OCI-M2 (cell line): ENCODE results near the gene HOXB1.
"Not testable (repeated sequence)": the region's sequence is repeated elsewhere in the genome, so short reads cannot be mapped to it uniquely, and the experiment has no call there.

Experiments
- DNase-seq: peaks from one replicate; lab custom pipeline; 2025; ENCODE audit not compliant: unreplicated experiment; lab: John Stamatoyannopoulos, UW

HOXB1 gene

DNA sequence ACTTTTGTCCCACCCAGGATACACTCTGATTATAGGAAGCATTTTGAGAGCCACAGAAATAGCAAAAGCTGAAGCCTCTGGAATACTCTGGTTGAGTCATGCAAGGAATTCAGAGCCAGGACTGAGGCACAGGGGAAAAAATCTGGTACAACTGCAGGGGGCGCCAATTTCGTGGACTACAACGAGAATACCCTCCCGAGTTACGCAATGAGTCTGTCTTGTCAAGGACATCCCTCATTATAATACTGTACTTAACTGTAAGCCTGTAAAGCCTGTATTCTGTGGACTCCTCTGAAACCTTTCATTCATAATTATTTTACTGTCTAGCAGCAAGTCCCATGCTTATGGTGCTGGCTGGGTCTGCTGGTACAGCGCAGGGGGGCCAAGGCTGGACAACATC is 7.8 kb downstream of the HOXB1 start:
- no peak for DNase-seq

DNA sequence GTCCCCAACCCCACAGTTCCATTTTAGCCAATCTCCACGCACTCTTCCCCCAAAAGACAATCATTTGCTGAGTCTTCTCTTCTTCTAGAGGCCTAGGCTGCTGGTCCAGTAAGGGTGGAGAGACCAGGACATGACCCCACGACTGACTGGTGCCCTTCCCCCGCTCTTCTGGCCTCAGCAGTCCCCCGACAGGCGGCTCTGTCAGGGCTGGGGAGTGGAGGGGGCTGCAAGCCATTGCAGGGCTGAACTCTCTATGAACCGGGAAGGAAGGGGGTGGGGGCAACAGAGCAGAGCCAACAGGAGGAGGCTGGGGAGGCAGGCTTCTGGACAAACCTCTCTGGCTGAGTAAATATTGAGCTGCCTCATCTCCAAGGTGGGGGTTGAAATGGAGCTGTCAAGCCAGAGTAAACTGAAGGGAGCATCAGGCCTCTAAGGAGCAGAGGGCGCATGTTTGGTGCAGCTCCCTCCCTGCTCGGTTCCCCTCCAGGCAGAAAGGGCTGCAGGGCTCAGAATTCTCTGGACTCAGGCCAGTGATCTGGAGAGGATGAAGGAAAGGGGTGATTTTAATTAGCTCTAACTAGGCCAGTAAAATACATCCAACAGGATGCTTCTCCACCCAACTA is 8.7 kb downstream of the HOXB1 start:
- no peak for DNase-seq

DNA sequence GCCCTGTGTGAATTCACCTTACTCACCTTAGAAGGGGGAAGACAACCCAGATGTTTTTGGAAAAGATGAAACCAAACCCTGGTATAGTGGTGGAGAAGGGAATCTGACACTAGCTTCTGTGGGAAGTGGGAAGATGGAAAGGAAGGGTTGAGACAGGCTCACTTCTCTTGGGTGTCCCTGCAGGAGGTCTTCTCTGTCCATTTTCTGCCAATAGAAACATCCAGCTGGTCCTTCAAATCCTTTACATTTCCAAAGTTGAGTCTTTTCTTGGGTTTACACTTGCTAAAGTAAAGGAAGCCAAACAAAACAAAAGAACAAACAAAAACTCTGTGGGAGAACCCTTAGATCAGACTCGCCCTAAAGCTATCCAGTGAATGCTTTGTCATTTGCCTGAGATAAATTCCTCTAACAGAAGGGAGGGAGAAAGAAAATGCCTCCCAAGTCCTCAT is 10.2 kb downstream of the HOXB1 start:
- DNase-seq = no peak

- no peak for DNase-seq
Measured at GRCh38 chr17:48519427-48519826, 11.4 kb downstream of the HOXB1 start.

- DNase-seq = no peak
Measured at GRCh38 chr17:48517478-48517877, 13.3 kb downstream of the HOXB1 start.

- no peak for DNase-seq
Measured at GRCh38 chr17:48515925-48516900, 14.6 kb downstream of the HOXB1 start.

GRCh38 chr17:48514477-48514876 is 16.3 kb downstream of the HOXB1 start:
- DNase-seq = no peak

DNA sequence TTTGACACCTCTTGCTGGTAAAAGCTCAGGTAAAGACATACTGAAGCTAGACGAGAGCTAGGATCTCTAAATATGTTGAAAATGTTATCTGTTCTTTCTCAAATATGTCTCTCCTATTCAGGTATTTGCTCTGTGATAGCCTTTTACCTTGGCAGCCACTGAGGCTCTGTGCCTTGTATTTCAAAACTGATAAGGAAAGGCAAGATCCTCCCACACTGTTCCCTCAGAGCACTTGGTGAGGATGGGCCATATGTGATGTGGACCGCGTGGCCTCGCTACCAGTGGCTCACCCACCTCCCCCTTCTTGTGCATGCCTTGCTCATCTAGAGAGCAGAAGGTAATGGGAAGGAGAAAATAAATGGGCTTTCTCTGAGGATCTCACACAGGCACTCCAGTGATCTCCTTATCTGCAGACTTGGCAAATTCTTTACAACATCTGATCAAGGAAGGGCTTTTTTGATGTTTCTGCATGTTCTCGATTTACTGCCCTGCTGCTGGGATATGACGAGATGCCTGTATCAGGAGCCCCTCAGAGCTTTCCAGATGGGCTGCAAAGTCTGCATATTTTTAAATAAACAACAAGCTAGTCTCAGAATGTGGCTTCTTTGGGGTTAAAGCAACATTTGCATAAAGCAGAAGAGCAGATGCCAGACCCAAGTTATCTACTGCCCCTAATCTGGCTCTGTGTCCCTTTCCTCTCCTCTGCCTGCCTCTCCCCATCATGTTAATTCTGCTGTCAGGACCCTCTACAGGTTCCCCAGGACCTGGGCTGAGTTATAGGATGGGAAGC is 16.9 kb downstream of the HOXB1 start:
- DNase-seq = no peak

- DNase-seq = no peak
Measured at GRCh38 chr17:48513097-48513496, 17.7 kb downstream of the HOXB1 start.

GRCh38 chr17:48510761-48511604 is 19.8 kb downstream of the HOXB1 start:
- no peak for DNase-seq

DNA sequence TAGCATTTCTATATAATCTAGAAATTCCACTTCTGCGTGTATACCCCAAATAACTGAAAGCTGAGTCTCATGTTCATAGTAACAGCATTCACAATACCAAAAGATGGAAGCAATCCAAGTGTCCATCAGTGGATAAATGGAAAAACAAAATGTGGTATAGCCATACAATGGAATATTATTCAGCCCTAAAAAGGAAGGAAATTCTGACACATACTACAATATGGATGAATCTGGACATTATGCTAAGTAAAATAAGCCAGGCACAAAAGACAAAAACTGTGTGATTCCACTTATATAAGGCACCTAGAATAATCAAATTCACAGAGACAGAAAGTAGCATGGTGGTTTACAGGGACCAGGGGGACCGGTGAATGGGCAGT is 20.4 kb downstream of the HOXB1 start:
- DNase-seq = no peak

- not testable (repeated sequence) for DNase-seq
Measured at GRCh38 chr17:48509708-48510107, 21.1 kb downstream of the HOXB1 start.

DNA sequence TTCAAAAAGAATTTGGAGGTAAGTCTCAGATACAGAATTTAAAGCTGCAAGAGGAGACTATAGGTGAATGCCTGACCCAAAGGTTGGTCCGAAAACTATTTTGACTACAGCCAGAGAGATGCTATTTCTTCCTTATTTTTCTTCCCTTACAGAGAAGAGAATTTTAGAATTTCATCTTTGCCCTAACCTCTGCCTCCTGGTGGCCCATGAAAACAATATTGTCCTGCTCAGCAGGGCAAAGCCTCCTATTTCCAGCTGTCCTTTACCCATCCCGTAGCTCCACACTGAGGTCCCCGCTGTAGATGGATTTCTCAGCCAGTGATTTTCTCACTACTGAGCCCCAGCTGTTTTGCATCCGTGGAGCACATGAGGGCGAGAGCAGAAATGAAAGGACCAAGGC is 24.6 kb downstream of the HOXB1 start:
- no peak for DNase-seq

DNA sequence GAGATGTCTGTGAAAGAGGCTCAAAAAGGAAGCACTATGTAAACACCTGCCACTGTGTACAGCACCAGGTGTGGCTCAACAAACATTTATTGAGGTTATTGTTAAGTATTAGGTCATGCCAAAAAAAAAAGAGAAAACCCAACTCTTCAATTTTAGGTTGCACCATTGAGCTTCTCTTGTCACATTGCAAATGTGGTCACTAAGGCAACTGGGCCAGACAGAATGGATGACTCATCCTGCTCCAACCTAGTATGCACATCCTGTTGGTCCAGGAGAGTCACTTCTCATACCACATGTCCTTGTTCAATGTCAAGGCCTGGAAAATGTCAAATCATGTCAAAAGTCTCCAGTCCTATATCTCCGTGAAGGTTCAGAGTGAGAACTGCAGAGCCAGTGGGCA is 25.0 kb downstream of the HOXB1 start:
- DNase-seq = no peak

- no peak for DNase-seq
Measured at GRCh38 chr17:48504953-48505352, 25.9 kb downstream of the HOXB1 start.

GRCh38 chr17:48503747-48504146 is 27.1 kb downstream of the HOXB1 start:
- DNase-seq = no peak

GRCh38 chr17:48502901-48503300 is 27.9 kb downstream of the HOXB1 start:
- DNase-seq = no peak

DNA sequence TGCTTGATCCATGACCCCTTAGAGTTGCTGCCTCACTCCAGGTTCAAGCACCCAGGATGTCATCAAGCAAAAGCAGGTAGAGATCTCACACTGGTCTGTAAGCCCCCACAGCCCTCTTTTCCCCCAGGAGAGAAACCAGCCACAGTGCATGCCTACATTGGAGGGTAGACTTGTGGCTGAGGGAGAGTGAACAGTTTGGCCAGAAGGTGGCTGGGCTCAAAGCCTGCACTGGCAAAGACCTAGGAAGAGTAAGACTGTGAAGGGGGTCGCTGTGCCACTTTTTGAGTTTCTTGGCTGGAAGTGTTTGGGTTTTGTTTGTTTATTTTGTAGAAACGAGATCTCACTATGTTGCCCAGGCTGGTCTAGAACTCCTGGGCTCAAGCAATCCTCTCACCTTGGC is 28.5 kb downstream of the HOXB1 start:
- no peak for DNase-seq

DNA sequence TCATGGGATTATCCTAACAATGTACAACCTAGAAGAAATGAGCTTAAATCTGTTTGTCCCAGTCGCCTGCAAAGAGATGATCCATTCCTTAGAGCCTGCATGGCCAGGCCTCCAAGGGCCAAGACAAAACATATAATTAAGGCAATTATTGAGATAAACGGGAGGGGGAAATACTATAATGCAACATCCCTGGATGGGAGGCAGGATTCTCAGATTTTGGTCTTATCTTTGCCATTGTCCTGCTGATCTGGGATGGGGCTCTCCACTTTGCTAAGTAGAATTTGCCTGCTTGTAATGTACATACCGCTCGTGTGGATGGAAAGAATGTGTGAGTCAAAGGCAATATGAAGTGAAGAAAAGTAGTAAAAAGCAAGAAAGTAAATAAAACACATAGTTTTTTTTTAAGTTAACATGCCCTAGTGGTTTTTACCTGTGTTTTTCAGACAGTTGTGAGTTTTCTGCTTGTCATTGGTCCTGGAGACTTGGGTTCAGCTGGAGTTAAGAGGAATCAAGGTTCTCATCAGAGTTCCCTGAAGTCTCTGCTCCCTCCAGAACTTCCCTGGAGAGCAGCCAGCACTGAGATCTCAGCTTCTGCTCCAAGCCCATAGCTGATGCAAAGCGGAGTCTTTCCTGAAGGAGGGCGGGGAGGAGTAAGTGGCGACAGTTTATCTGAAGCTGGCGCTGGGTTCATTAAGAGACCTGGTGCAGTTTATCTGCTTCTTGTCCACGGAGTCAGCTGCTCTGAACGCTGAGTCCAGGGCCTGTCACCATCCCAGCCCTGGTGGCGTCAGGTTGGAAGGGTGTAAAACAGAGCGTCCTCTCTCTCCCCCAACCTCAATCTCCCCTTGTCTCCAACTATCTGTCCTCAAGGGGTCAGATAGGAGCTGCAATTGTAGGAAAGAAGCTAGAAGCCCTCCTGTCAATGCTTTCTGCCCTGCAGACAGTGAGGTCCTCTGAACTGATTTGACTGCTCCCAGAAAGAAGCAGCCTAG is 30.1 kb downstream of the HOXB1 start:
- DNase-seq = no peak
